Cardiac septum (tissue), 1 donor: ENCODE measurements around the gene RYR3. TPM values are rescaled to one million over a fixed set of nuclear protein-coding genes. Genes with fewer than 3 reads are reported as not detected.

Experiments
- DNase-seq: peaks from one replicate; pipeline ENCODE4 v3.0.0-alpha.2; 2020; ENCODE audit warnings: low spot score
- intact Hi-C: fragments of 100-400 bp; cut with DNase I; formaldehyde crosslinking; loops from one replicate; pipeline ENCODE4 v1.14.0; 2022
- total RNA-seq: library from RNA; stranded (reverse); fragmentation: NEBNext Ultra II Directional; extraction: Animal tissue kit (Norgen Biotek cat#: 25700); gene quantifications from one replicate; pipeline ENCODE4 v1.2.1, GENCODE V29; 2021
- donor health status: DM: no; HTN: no; CAD: no.

Gene RYR3
- total RNA-seq, 1 donor from 2014 or later = 0.54 TPM

DNA sequence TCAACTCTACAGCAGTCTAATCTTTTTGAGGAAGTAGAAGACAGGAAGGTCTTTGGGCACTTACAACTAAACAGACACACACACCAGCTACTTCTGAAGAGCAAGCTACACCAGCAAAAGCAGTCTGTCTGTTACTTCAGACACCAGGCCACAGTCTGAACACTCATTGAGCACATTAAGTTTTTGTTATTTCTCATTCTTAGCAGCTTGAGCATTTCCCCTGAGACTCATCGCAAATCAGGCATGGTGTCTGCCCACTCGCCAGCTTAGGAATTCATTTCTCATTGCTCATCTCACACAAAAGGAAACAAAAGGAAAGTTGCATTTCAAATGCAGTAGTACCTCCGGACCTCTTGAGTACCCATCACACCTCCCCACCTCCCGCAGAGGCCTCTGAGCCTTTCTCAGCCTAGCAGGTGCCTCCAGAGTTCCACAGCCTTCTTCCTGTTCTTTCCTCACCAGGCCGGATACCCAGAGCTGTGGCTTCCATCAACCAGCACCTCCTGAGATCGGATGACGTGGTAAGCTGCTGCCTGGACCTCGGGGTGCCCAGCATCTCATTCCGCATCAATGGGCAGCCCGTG, 302.0 kb downstream of the RYR3 start:
- intact Hi-C loops = no loop called here
- DNase-seq = no peak

DNA sequence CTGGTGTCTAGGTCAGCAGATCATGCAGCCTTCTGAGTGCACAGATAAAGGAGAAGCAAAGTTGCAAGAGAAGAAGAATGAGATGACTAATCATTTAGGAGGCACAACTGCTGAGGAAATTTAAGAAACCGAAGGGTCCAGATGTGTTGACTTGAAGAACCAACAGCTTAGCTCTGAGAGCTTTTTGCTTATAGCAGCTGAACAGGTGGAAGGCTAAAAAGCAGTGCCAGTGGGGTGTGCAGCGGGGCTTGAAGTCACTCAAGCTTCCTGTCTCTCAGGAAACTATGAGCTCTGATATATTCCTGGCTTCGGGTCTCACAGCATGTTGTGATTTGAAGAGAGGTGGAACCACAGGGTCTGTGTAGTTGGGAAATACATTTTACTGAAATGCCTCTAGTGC, 305.7 kb downstream of the RYR3 start:
- intact Hi-C loops = no loop called here

DNA sequence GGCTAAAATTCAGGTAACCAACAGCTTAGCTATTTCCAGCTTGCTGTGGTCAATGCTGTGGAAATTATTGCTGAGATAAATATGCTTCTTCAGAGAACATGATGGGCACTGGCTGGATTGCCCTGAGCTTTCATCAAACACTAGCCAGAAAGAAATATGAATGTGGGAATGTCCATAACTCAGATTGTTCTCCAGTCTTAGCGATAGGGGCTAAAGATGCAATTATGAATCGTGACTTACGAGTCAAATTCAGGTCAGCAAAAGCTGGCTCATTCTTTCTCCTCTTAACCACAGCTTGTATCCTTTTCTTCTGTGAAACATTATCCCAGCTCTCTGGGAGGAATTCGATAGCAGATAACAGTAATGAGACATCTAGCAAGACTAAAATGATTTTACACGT, 307.6 kb downstream of the RYR3 start:
- no peak for DNase-seq
- intact Hi-C loops = no loop called here

More for the DNA sequence above, 305.7 kb downstream of the RYR3 start:
- DNase-seq = no peak

DNA sequence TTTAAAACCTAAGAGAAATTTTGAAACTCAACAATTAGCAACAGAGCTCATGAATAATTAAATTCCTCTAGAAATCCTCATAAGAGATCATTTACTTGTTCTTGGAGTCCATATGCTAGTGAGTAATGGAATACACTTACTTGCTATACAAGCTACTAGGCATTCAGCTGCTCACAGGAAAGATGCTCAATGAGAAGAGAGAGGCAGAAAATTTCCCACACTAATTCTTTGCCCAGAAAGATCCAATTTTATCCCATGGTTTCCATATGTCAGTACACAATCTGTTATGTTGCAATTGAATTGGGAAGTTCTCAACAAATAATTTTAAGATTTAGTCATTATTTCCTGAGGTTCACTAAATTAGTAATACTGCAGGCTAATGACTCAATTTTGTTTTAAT, 310.4 kb downstream of the RYR3 start:
- DNase-seq = no peak
- intact Hi-C loops = no loop called here

DNA sequence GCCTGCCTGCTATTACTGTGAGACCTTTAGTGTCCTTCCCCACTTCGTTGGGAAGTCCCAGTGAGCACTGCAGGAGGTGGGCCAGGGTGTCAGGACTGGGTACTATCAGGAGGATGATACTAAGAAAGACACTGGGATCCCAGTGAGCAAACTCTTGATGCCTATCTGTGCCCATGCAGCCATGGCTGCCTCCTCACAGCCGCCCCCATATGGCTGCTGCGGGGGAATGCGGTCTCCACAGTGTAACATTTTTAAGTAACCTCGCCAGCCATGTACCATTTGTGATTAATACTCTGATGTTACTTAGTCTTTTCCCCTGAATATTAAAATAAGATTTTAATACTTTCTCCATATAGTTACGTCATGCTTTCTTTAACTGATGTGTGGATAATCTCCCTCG, 312.2 kb downstream of the RYR3 start:
- DNase-seq = no peak
- intact Hi-C loops = no loop called here

DNA sequence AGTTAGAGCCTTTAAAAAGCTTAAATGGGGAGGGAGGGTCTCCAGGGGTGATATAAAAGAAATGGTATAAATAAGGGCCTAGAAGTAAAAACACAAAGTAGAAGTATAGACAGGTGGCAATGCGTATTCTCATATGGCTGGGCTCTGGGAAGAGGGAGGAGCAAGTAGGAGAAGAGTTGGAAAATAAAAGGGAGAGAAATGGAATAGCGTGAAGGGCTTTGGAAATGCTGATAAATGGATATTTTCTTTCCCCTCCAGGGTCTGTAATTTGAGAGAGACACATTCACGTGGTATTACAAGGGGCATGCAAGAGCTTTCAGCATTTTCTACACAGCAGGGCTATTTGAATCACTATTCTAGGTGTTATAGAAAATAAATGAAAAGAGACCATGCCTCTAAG, 313.7 kb downstream of the RYR3 start:
- no peak for DNase-seq
- intact Hi-C loops = no loop called here

DNA sequence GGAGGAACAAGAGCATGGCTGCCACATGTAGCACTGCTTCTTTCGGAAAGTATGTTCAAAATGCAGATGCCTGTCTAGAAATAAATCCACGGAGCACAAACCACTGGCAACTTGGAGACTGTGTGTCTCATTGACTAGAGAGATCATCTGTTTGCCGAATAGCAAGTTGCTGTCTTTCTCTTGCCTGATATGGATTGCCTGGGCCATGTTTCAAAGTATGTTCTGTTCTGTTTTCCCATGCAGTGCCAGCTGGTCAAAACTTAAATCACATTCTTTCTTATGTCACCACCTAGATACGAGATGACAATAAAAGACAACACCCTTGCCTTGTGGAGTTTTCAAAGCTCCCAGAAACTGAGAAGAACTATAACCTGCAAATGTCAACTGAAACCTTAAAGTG, 318.9 kb downstream of the RYR3 start:
- no peak for DNase-seq
- intact Hi-C loops = no loop called here

DNA sequence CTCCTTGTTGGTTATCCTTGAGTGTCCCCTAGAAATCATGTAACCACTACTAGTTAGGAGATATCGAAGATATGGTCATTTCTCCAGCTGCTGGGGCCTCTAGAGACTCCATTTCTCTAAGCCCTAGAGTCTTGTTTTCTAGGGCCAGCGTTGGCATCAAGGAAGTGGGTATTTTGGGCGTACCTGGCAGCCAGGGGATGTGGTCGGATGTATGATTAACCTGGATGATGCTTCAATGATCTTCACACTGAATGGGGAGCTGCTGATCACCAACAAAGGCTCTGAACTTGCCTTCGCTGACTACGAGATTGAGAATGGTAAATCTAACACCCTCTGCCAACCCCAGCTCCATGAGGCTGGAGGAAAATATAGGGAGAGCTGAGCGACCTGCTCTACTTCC, 325.5 kb downstream of the RYR3 start:
- intact Hi-C loops = no loop called here
- DNase-seq = no peak

DNA sequence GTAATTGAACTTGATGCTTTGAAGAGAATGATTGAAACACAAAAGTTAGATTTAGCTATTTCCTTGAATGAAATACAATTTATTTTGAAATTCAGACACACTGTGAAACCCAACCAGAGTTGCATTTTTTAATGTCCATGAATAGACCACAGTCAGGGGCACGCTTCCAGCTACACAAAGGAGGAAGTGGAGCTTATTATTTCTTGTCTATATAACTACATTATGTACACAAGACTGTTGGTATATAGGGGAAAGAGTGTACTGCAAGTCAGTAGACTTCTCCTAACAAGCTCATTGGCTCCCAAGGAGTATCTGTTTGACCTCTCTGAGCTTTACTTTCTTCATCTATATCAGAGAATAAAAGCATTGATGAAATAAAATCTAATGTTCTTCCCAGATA, 326.2 kb downstream of the RYR3 start:
- DNase-seq = no peak
- intact Hi-C loops = no loop called here

DNA sequence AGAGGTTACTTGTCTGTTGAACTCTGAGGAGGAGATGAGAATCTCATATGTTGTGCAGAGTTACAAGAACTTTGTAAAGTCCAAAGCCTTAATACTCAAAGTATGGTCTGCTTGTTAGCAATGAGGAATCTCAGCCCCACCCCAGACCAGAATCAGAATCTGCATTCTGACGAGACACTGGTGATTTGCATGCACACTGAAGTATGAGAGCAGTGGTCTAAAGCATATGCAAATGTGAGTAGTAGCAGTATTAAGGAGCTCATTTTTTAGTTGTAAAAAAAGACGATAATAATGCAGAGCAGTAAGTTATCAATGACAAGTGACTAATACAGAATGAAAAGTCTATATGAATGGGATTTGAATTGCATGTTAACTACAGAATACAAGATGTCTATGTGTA, 327.7 kb downstream of the RYR3 start:
- no peak for DNase-seq
- intact Hi-C loops = no loop called here

DNA sequence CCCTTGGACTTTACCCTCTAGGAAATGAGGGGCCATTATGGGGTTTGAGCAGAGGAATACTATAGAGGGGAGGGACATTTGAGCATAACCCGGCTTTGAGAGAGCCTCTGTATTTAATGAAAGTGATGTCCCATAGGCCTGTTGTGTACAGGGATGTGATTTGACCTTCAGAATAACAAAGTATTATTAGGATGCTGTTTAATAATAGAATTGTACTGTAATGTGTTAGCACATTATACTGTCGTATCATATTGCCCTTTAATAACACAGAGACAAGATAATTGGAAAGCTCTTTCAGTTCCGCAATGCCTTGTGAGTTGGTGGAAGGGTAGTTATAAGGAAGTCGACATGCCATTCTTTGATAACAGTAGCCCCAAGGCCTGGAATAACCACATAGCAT, 328.3 kb downstream of the RYR3 start:
- intact Hi-C loops = no loop called here
- no peak for DNase-seq

DNA sequence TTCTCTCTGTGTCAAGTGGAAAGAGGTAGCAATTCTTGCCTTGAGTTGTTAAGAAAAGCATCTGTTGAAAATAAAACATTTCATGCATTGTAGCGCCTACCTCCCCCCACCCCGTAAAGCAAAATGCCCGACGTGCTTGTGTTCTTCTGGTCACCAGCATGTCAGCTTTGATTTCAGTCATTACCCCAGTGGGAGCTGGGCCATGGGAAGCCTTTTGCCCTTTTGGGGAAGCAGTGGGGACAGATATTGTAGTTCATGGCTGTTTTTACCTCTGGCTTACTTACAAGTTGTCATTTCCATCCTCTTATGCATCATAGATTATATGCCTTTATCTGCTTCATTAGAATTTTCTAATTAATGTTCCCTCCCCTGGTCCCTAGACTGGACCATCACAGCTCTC, 328.7 kb downstream of the RYR3 start:
- DNase-seq = no peak
- intact Hi-C loops = no loop called here

DNA sequence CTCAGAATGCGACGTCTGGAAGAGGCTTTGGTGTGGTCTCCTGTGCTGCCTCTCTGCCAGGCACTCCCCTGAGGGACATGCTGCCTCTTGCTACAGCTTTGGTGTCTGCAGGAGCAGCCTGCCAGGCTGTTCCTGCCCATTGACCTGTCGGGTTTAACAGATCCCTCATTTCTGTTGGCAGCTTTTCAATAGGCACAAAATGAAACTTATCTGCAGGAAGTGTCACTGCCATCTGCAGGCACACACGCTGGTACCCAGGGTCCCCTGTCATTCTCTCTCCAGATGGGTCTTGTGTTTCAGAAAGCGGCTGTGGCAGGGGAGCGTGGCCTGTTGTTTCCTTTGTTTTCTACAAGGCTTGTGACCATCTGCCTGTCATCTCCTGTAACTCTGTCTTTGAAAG, 329.2 kb downstream of the RYR3 start:
- intact Hi-C loops = no loop called here

DNA sequence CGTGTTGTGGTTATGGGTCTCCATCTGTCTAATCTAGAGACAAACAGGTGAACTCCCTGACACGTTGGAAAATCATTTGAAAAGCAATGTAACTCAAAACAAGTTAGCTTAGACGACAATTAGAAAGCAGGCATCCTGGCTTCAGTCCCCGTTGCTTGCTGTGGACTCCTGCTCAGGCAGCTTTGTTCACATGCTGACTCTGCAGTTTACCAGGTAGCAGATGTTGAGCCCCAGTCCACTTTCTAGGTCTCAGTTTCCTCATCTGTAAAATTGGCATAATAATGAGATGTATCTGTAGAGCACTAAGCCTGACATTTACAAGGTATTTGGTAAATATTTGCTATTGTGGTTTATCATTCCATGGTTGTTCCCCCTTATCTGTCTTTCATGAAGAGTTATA, 330.3 kb downstream of the RYR3 start:
- DNase-seq = no peak
- intact Hi-C loops = no loop called here

More for the DNA sequence above, 329.2 kb downstream of the RYR3 start:
- no peak for DNase-seq

DNA sequence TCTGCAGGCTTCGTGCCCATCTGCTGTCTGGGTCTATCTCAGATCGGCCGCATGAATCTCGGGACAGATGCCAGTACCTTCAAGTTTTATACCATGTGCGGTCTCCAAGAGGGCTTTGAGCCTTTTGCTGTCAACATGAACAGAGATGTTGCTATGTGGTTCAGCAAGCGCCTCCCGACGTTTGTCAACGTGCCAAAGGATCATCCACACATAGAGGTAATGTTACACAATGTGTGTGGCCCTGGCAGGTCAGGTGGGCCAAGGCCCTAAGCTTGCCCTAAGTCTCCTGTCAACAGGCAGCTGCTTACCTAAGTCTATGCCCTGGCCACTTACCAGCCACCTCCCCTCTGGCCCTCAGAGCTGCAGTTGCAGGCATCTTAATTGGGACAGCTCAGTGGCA, 333.5 kb downstream of the RYR3 start:
- no peak for DNase-seq
- intact Hi-C loops = no loop called here

DNA sequence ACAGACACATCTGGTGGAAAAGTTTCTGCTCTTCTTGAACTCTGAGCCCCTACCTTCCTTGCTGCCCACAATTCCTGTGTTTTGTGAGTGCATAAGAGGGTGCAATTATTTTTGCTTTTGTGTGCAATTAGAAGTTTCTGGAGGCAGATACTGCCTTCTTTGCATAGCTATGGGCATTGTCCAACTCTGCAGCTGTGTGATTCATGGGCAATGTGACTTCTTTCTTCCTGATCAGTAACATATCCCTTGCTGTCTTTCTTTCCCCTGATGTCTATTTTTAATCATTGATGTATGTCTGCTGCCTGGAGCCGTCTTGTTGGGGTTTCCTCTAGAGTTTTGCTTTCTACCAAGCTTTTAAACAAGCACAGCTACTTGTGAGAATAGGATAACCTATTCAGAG, 336.0 kb downstream of the RYR3 start:
- intact Hi-C loops = no loop called here

DNA sequence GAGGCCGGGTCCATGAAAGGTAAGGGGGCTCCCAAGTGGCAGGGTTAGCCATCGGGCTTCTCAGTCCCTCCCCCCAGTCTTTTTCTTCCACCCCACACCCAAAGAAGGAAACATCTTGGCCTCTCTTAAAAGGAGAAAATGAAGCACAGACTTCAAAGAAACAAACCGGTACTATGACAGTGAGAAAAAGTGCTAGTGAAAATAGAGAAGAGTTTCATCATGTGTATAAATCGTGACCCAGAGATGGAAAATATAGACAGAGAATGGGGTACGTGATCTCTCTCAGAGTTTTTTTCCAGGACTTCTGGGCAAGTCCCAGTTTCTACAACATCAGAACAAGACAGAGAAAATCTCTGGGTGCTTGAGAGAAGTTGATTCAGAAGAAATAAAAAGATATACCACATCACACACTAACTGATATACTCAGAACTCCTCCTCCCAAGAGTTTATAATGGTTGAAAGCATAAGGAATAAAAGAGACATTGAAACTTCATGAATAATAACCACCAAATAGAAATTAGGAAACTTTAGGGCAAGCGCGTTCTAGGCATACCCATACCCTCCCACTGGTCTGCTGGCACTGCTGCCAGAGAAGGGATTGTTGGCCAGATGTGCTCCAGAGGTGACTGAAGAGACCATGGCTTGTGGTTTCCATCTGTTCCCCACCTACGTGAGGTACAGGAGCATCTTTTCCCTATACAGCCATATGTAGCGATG, 338.6 kb downstream of the RYR3 start:
- intact Hi-C loops = no loop called here
- DNase-seq = no peak

More for the DNA sequence above, 336.0 kb downstream of the RYR3 start:
- DNase-seq = no peak

DNA sequence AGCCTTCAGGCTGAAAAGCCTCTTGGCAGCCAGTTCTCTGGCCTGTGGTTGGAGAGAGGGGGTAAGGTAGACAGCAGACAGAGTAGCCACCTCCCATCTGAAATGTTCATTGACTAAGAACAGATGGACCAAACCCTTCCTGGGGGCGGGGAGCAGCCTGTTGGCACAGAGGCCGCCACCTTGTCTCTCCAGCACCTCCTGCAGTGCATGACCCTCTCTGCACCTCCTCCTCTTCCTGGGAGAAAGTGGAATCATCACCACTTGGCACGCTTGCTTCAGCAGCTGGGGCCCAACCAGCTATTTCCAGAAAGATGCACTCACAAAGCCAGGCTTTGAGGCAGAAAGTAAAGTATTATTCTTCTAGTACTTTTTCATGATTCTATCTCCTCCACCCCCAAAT, 344.1 kb downstream of the RYR3 start:
- intact Hi-C loops = no loop called here
- no peak for DNase-seq

DNA sequence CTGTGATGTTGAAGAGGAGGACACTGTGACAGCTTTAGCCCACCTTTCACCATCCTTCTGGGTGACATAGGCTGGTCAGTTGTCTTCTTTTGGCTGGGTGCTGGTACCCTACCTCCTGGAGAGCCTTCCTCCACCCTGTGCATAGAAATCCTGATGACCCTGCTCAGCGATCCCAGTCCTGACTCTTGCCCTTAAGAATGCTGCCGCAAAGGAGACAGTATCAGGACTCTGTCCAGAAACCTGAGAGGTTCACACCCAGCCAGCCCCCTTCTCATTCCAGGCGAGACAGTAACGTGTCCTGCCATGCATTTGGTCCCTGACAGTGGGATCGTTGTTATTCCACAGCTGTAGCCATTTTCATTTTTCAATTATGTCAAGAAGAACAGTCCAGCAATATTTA, 344.7 kb downstream of the RYR3 start:
- intact Hi-C loops = no loop called here
- no peak for DNase-seq

DNA sequence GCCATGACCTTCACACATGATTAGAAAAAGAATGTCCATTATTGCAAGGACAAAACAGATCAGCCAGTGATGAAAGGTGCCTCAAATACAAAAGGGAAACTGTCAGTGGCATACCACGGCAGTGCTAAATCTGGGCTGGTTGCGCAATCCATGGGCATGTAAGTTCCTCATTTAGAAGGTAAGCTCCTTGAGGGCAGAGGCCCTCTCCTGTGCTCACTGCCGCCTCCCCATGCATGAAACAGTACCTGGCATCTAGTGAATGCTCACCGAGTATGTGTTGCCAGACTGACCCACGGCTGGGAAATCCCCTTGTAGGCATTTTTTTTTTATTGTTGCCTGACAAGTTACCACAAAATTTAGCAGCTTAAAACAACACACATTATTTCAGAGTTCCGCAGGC, 345.4 kb downstream of the RYR3 start:
- DNase-seq = no peak
- intact Hi-C loops = no loop called here

DNA sequence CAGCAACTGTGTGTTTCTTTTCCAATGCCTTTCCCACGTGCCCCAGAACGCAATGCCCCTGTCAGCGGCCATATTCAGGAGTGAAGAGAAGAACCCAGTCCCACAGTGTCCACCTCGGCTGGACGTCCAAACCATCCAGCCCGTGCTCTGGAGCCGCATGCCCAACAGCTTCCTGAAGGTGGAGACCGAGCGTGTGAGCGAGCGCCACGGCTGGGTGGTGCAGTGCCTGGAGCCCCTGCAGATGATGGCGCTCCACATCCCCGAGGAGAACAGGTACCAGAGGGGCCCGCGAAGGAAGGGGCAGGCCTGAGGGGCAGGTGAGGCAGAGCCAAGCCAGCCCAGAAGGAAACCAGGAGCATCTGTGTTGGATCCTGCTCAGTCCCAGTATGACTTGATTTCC, 349.4 kb downstream of the RYR3 start:
- intact Hi-C loops = no loop called here
- no peak for DNase-seq

DNA sequence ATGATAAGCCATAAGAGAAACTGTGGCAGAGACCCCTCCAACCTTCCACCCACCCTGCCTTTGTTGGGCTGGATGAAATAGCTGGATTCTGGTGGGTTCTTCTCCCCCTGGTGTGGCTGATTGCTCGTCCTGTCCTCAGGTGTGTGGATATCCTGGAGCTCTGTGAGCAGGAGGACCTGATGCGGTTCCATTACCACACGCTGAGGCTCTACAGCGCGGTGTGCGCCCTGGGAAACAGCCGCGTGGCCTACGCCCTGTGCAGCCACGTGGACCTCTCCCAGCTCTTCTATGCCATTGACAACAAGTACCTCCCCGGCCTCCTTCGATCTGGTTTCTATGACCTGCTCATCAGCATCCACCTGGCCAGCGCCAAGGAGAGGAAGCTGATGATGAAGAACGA, 351.2 kb downstream of the RYR3 start:
- no peak for DNase-seq
- intact Hi-C loops = no loop called here
